NCI-H446 treated with DMSO at 0.1 percent for 48 hours (cell line): ENCODE results near the gene MAPK1.
"Not testable (repeated sequence)": the region's sequence is repeated elsewhere in the genome, so short reads cannot be mapped to it uniquely, and the experiment has no call there.

Experiments used
- DNase-seq: peaks from one replicate; lab custom pipeline; 2025; lab: John Stamatoyannopoulos, UW

MAPK1 gene

DNA sequence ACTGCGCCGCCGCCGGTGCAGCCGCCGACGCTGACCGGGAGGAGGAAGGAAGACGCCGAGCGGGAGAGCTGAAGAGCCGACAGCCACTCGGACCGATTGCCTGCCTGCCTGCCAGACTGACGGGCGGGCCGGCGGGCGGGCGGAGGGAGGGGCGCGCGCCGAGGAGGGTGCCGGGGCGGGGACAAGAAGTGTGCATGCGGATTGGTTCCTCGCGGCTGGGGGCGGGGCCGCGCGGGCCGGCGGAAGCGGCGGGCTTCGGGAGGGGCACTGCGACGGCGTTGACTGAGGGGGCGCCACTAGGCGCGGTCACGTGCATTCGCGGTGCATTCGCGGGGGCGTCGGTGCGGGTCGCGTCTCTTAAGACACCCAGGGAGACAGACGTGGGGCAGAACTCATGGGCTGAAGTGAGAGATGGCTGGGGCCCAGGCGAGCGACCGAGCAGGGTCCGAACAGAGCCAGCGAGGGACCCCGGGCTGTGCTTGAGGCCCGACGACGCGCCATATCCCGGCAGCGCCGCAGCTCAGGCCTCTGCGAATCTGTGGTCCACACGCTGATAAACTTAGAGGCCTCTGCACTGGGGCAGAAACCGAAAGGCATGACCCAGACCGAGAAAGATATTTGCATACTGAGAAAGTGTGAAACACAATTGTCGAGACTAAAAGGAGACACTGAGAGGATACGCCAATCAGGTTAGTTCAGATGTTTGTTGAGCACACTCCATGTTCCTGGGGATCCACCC is at the start of gene MAPK1:
Gene MAPK1, minus strand, starts transcription at position 118 of the 739 bp plus-strand sequence. CDS start 205 bp downstream, outside the sequence.
- DNase-seq, result peak; percentile 81

DNA sequence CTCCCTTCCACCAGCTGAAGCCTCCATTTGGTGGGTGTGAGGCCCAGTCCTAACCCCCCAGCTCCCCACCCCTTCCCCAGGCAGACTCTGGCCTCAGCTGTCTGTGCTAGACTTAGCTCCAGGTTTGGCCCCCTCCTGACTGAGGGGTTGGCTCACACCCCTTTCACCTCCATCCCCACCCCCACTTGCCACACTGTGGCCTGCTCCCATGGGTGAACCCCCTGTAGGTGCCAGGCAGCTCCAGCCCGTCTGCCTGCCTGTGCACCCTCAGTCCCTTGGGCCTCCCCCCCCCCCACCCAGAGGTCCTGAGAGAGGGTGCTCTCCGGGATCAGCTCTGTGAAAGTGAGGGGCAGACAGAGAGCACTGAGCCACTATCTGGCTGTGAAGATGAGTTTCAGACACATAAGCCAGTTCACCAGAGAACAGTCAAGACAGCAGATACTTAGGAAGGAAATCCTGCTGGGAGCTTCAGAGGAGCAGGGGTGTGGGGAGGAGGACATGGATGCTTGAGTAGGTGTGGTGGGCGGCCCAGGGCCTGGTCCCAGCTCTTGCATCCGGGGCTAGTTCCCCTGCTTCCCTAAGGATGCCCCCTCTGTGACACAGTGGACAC is 49.0 kb upstream of the MAPK1 start:
- DNase-seq, result no peak

DNA sequence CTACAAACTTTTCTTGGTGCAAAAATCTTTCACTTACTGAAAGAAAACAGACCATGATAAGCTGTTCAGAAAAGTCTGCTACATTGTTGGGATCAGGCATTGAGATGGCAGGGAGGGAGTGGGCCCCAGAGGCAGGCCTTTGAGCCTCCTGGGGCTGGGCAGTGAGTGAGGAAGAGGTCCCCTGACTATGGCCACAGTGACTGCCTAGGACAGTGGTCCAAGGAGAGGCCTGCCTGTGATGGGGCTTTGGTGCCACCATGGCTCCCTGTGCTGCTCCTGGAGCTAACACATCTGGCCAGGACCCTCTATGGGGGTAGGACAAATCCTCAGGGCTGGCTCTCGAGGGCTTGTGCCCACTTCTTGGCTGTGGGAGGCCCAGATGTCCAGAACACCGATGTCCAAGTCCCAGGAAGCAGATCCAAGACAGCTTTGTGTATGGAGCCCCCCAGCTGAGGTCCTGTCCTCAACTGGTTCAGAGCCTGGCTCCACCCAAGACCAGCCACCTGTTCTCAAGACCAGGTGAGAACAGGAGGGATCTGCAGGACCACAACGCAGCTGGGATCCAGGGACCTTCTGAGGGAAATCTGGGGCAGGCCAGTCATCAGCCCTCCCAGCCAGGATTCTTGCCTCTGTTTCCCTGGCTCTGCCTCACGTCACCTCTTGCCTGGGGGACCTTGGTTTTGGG is 48.3 kb upstream of the MAPK1 start:
- no peak for DNase-seq

DNA sequence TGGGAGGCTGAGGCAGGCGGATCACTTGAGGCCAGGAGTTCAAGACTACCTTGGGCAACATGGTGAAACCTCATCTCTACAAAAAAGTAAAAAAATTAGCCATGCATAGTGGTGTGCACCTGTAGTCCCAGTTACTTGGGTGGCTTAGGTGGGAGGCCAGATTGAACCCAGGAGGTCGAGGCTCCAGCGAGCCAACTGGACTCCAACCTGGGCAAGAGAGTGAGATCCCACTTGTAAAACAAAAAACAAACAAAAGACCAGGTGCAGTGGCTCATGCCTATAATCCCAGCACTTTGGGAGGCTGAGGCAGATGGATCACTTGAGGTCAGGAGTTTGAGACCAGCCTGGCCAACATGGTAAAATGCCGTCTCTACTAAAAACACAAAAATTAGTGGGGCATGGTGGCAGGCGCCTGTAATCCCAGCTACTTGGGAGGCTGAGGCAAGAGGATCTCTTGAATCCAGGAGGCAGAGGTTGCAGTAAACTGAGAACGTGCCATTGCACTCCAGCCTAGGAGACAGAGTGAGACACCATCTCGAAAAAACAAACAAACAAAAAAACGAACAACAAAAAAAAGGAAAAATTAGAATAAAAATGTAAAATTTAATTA is 46.7 kb upstream of the MAPK1 start:
- DNase-seq, result not testable (repeated sequence)

DNA sequence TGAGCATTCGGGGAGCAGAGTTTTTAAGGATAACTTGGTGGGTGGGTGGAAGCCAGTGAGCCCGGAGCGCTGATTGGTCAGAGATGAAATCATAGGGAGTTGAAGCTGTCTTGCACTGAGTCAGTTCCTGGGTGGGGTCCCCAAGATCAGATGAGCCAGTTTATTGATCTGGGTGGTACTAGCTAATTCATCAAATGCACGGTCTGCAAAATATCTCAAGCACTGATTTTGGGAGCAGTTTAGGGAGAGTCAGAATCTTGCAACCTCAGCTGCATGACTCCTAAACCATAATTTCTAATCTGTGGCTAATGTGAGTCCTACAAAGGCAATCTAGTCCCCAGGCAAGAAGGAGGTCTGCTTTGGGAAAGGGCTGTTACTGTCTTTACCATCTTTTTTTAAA is 42.9 kb upstream of the MAPK1 start:
- not testable (repeated sequence) for DNase-seq

DNA sequence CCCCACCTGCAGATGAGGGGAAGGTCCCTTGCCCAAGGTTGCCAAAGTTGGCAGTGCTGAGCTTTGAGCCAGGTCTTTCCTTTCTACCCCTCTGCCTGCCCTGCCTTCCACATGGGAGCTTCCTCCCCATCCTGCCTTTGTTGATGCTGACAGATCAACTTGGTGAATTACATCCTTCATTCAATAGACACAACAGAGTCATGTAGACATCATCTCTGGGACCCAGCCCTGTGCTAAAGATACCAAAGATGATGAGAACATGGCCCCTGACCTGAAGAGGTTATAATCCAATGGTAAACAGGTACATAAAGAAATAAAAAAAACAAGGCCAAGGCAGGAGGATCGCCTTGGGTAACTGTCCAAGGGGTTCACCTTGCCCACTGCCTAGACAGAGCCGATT is 42.4 kb upstream of the MAPK1 start:
- no peak for DNase-seq

DNA sequence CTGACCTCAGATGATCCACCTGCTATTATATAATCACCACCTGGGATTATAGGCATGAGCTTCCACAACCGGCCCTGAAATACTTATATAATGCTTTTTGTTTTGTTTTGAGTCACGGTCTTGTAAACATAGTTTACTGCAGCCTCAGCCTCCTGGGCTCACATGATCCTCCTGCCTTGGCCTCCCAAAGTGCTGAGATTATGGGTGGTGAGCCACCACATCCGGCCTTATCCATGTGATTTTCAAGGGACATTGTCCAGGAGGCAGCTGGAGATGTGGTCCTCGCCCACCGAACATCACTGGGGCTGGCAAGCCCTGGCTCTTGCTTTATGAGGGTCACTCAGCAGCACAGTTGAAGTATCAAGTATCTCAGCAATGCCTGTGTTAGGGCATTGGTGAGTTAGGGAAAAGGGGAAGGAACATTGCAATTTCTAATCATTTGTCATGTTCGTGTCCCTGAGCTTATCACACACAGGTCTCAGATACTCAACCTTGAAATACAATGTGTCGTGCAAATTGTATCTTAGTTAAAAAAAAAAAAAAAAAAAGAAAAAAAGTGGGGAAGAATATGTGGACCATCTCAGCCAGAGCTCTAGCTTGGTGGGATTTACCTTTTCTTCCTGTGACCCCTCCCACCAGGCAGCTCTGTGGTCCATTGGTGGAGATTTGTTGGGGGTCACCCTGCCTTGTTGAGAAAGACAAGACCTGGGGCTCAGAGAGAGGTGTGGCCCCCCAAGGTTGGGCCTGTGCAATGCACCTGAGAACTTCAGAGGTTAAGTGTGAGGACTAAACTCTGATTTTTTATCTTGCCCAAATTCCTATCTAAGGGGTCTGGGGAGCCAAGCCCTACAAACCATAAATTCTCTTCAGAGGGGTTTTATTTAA is 40.4 kb upstream of the MAPK1 start:
- DNase-seq, result no peak

DNA sequence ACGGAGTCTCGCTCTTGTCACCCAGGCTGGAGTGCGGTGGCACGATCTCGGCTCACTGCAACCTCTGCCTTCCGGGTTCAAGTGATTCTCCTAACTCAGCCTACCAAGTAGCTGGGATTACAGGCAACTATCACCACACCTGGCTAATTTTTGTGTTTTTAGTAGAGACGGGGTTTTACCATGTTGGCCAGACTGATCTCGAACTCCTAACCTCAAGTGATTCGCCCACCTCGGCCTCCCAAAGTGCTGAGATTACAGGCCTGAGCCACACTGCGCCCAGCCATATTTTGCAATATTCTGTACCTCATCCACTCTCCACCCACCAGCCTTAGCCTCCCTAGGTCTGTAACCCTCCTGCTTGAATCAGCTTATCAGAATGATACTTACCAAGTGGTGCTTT is 37.8 kb upstream of the MAPK1 start:
- not testable (repeated sequence) for DNase-seq

DNA sequence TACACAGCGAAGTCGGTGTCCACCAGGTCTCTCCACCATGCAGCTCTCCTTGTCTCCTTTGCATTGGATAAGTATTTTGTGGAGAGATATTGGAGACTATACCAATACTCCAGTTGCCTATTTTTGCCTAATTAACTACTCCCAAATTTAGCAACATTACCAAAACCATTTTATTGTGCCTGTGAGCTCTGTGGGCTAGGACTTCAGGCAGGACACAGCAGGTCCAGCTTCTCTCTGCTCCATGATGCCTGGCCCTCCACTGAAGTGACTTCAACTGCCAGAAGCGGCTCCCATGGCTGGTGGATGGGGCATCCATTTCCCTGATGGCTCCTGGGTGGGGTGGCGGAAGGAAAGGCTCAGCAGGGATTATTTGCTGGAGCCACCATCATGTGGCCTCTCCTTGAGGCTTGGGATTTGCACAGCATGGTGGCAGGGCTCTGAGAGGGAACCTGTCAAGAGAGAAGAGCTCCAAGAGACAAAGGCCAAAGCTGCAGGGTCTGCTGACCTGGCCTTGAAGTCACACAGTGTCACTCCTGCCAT is 36.9 kb upstream of the MAPK1 start:
- no peak for DNase-seq

DNA sequence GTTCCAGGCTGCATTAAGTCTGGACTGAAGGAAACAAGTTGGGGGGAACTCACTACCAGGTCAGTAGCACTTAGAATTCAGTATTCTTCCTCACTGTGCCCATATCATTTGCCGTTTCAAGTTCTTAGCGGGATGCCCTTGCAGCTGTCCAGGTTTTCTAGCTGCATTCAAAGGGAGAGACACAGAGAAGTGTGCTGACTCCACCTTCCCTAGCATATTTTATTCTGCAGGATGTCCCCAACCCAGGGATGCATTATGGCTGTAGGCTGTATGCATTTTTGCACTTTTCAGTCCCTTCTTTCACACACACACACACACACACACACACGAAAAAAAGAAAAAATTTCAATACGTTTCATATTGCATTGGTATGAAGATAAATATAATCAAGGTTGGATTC is 35.8 kb upstream of the MAPK1 start:
- DNase-seq, result no peak

DNA sequence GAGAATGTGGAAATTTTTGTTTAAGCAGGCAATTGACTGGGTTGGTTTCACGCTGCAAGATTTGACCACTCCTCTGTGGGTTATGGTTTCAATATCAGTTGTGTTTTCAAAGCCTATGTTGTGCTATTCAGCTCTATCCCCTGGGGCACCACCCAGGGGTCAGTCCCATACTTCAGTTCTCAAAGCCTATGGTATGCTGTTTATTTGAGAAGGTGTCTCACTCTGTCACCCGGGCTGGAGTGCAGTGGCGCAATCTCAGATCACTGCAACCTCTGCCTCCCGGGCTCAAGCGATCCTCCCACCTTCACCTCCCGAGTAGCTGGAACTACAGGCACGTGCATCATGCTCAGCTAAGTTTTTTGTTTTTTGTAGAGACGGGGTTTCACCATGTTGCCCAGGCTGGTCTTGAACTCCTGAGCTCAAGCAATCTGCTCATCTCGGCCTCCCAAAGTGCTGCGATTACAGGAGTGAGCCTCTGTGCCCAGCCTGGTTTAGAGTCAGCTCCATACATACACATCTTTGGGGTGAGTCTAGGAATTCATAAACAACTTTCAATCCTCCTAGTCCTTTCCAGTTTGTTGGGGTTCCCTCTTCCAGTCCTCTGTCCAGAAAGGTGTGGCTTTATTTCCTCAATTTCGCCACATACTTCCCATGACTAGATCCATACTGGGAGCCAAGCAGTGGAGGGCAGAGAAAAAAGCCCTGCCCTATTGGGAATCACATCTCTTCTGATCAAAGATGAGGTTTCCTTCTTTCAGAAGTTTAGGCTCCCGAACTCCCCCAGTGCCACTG is 35.0 kb upstream of the MAPK1 start:
- no peak for DNase-seq

DNA sequence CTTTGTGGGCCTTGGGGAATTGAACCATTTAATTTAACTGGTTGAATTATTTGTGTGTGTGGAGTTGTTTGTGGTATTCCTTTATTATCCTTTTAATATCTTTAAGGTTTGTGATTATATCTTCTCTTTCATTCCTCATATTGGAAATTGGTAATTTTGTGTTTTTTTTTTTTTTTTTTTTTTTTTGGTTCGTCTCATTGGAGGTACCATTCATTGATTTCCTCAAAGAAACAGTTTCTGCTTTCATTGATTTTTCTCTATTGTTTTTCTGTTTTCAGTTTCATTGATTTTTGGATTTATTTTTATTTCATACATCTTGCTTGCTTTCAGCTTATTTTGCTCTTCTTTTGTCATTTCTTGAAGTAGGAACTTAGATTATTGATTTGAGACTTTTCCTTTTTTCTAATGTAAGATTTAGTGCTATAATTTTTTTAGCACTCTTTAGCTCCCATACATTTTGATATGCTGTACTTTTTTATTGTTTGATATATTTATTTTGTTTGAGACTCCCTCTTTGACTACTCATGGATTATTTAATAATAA is 31.0 kb upstream of the MAPK1 start:
- DNase-seq, result no peak

DNA sequence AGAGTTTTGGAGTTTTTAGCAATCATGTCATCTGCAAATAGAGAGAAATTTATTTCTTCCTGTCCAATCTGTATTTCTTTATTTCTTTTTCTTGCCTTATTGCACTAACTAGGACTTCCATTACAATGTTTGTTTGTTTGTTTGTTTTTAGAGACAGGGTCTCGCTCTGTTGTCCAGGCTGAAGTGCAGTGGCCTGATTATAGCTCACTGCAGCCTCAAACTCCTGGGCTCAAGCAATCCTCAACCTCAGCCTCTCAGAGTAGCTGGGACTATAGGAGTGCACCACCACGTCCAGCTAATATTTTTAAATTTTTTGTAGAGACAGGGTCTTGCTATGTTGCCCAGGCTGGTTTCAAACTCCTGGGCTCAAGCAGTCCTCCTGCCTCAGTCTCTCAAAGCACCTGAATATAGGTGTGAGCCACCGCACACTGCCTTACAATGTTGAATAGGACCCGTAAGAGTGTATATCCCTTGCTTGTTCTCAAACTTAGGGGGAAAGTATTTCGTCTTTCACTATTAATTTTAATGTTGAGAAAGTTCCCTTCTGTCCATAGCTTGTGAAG is 29.6 kb upstream of the MAPK1 start:
- DNase-seq, result no peak

DNA sequence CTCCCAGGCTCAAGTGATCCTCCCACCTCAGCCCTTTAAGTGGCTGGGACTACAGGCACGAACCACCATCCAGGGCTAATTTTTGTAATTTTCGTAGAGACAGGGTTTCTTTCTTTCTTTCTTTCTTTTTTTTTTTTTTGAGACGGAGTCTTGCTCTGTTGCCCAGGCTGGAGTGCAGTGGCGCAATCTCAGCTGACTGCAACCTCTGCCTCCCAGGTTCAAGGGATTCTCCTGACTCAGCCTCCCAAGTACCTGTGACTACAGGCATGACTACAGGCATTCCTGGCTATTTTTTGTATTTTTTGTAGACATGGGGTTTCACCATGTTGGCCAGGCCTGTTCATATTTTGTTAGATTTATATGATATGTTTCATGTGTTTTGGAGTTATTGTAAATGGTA is 28.8 kb upstream of the MAPK1 start:
- not testable (repeated sequence) for DNase-seq

DNA sequence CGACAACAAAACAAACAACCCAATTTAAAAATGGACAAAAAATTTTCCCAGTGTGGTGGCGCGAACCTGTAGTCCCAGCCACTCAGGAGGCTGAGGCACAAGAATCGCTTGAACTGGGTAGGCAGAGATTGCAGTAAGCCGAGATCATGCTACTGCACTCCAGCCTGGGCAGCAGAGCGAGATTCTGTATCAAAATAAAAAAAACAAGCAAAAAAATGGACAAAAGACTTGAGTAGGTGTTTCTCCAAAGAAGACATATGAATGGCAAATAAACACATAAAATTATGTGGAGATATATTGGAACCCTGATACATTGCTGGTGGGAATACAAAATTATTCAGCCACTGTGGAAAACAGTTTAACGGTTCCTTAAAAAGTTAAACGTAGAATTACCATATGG is 27.4 kb upstream of the MAPK1 start:
- DNase-seq, result no peak

DNA sequence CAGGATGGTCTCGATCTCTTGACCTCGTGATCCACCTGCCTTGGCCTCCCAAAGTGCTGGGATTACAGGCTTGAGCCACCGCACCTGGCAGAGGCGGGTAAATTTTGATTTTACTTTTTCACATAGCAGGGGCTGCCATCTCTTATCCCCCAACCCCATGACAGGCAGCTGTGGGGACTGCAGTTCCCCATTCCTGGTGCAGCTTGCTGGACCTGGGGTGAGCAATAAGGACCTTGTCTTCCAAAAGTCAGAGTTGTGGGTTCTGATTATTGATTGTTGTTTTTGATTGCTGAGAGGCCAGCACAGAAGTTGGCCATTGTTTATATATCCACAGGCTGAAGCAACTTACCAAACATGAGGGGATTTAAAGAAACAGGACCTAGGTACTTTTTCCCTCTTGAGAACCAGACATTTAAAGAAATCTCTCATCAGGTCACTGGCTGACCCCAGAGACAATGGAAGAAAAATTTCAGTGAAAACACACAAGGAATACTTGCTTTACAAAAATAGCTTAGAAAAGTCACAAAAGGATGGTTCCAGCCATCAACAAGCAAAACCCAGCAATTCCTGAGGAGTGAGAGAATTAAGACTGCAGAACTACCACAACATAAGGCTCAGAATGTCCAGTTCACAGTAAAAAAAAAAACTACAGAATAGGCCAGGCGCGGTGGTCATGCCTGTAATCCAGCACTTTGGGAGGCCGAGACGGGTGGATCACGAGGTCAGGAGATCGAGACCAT is 22.0 kb upstream of the MAPK1 start:
- no peak for DNase-seq

DNA sequence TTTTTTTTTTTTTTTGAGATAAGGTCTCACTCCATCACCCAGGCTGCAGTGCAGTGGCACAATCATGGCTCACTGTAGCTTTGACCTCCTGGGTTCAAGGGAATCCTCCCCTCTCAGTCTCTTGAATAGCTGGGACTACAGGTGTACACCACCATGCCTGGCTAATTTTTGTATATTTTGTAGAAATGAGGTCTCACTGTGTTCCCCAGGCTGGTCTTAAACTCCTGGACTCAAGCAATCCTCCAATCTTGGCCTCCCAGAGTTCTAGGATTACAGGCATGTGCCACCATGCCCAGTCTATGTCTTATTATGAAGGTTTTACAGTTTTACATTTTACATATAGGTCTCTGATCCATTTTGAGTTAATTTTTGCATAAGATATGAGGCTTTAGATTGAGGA is 20.4 kb upstream of the MAPK1 start:
- no peak for DNase-seq

DNA sequence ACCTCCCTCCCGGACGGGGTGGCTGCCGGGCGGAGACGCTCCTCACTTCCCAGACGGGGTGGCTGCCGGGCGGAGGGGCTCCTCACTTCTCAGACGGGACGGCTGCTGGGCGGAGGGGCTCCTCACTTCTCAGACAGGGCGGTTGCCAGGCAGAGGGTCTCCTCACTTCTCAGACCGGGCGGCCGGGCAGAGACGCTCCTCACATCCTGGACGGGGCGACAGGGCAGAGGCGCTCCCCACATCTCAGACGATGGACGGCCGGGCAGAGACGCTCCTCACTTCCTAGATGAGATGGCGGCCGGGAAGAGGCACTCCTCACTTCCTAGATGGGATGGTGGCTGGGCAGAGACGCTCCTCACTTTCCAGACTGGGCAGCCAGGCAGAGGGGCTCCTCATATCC is 16.5 kb upstream of the MAPK1 start:
- not testable (repeated sequence) for DNase-seq

DNA sequence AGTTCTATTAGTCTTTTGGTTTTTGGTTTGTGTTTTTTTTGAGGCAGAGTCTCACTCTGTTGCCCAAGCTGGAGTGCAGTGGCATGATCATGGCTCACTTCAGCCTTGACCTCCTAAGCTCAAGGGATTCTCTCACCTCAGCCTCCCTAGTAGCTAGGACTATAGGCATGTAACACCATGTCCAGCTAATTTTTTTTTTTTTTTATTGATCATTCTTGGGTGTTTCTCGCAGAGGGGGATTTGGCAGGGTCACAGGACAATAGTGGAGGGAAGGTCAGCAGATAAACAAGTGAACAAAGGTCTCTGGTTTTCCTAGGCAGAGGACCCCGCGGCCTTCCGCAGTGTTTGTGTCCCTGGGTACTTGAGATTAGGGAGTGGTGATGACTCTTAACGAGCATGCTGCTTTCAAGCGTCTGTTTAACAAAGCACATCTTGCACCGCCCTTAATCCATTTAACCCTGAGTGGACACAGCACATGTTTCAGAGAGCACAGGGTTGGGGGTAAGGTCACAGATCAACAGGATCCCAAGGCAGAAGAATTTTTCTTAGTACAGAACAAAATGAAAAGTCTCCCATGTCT is 15.4 kb upstream of the MAPK1 start:
- DNase-seq, result not testable (repeated sequence)
